Esophagus (tissue), 2 donors: ENCODE results near the gene RAPGEF6. TPM values are rescaled to one million over a fixed set of nuclear protein-coding genes. Genes with fewer than 3 reads are reported as not detected.

ENCODE experiments used
- H3K27ac ChIP-seq, 2 donors: one replicate each; pipeline ENCODE4 v1.5.1; 2013; ENCODE audit warnings: low read depth in 2 of 2, mild to moderate bottlenecking in 2 of 2, inconsistent platforms in 1 of 2, low read length in 1 of 2, moderate library complexity in 1 of 2
- H3K27me3 ChIP-seq, 2 donors: one replicate each; pipeline ENCODE4 v1.6.1; 2013; ENCODE audit warnings: low read length in 2 of 2, control low read depth in 1 of 2, mild to moderate bottlenecking in 1 of 2; ENCODE audit not compliant: insufficient read depth in 2 of 2, control insufficient read depth in 1 of 2
- H3K36me3 ChIP-seq, 2 donors: one replicate each; pipeline ENCODE4 v1.6.1; 2013; ENCODE audit warnings: low read length in 1 of 2; ENCODE audit not compliant: control insufficient read depth in 2 of 2, insufficient read depth in 2 of 2
- H3K4me1 ChIP-seq, 2 donors: one replicate each; pipeline ENCODE4 v1.6.1; 2013; ENCODE audit warnings: low read length in 1 of 2; ENCODE audit not compliant: control insufficient read depth in 2 of 2, insufficient read depth in 2 of 2
- H3K4me3 ChIP-seq, 2 donors: one replicate each; pipeline ENCODE4 v1.5.1; 2013; ENCODE audit warnings: low read length in 2 of 2, mild to moderate bottlenecking in 2 of 2, low read depth in 1 of 2, moderate library complexity in 1 of 2
- H3K9me3 ChIP-seq, 2 donors: one replicate each; pipeline ENCODE4 v1.6.1; 2013; ENCODE audit warnings: mild to moderate bottlenecking in 2 of 2, low read depth in 1 of 2, low read length in 1 of 2, moderate library complexity in 1 of 2; ENCODE audit not compliant: control insufficient read depth in 2 of 2, insufficient read depth in 1 of 2
- WGBS, 2 donors: extraction: QIAGEN DNeasy Blood & Tissue Kit; methylation state at CpG; one replicate each; pipeline ENCODE4 v1.1.7; 2013; 5-methylcytosine and 5-hydroxymethylcytosine counted together
- polyA plus RNA-seq, 2 donors: library from polyadenylated mRNA; stranded (reverse); fragments of 200-250 nt; gene quantifications; one replicate each; pipeline ENCODE4 v1.2.3, GENCODE V29; 2013
- donor health status: healthy with polysubstance abuse.
- donor health status: Bipolar disorder and iron deficiency.

RAPGEF6 gene
- polyA plus RNA-seq, 2 donors = 2.3 TPM

GRCh38 chr5:131523500-131524185 is 111.4 kb downstream of the RAPGEF6 start:
- Histone ChIP-seq H3K4me3 (no peak overlapping the region), H3K9me3 (no peaks in the 10 kb centered on the region), H3K27ac (no peak overlapping the region), H3K27me3 (no peaks in the 10 kb centered on the region), H3K4me1 (no peaks in the 10 kb centered on the region), H3K36me3 (no peaks in the 10 kb centered on the region)

- H3K36me3 ChIP-seq = no peaks in the 10 kb centered on the region
- H3K4me3 ChIP-seq = no peak overlapping the region
- 96 to 98% methylated on average over 4 of the region's 4 CpGs for WGBS, 2 donors
- no peak overlapping the region for H3K27ac ChIP-seq
- H3K4me1 ChIP-seq = no peaks in the 10 kb centered on the region
- no peaks in the 10 kb centered on the region for H3K9me3 ChIP-seq
- no peaks in the 10 kb centered on the region for H3K27me3 ChIP-seq
These were observed 113.8 kb downstream of the RAPGEF6 start for GRCh38 chr5:131521252-131521651.

- no peak overlapping the region for H3K4me3 ChIP-seq
- no peaks in the 10 kb centered on the region for H3K27me3 ChIP-seq
- WGBS, 2 donors = 85 to 86% methylated on average over 3 of the region's 3 CpGs
- H3K9me3 ChIP-seq = no peaks in the 10 kb centered on the region
- H3K27ac ChIP-seq = no peak overlapping the region
- H3K4me1 ChIP-seq = no peaks in the 10 kb centered on the region
- no peaks in the 10 kb centered on the region for H3K36me3 ChIP-seq
These were observed 119.7 kb downstream of the RAPGEF6 start for GRCh38 chr5:131515348-131515747.

GRCh38 chr5:131514316-131515283 is 120.4 kb downstream of the RAPGEF6 start:
- Histone ChIP-seq H3K9me3 (no peaks in the 10 kb centered on the region), H3K27ac (no peak overlapping the region), H3K36me3 (no peaks in the 10 kb centered on the region), H3K27me3 (no peaks in the 10 kb centered on the region), H3K4me1 (no peaks in the 10 kb centered on the region), H3K4me3 (no peak overlapping the region)
- 61 to 68% methylated on average over 6 of the region's 6 CpGs for WGBS, 2 donors

GRCh38 chr5:131513780-131514179 is 121.2 kb downstream of the RAPGEF6 start:
- no peak overlapping the region for H3K4me3 ChIP-seq
- H3K4me1 ChIP-seq = no peaks in the 10 kb centered on the region
- H3K9me3 ChIP-seq = no peaks in the 10 kb centered on the region
- 89 to 91% methylated on average over 6 of the region's 6 CpGs for WGBS, 2 donors
- no peak overlapping the region for H3K27ac ChIP-seq
- no peaks in the 10 kb centered on the region for H3K36me3 ChIP-seq
- H3K27me3 ChIP-seq = no peaks in the 10 kb centered on the region

- H3K4me1 ChIP-seq = no peaks in the 10 kb centered on the region
- H3K27ac ChIP-seq = no peak overlapping the region
- no peaks in the 10 kb centered on the region for H3K9me3 ChIP-seq
- no peaks in the 10 kb centered on the region for H3K27me3 ChIP-seq
- no peaks in the 10 kb centered on the region for H3K36me3 ChIP-seq
- 94 to 98% methylated on average over 5 of the region's 5 CpGs for WGBS, 2 donors
- no peak overlapping the region for H3K4me3 ChIP-seq
These were observed 123.1 kb downstream of the RAPGEF6 start for GRCh38 chr5:131511934-131512333.

GRCh38 chr5:131509801-131510200 is 125.2 kb downstream of the RAPGEF6 start:
- Histone ChIP-seq H3K4me1 (no peaks in the 10 kb centered on the region), H3K36me3 (no peaks in the 10 kb centered on the region), H3K27ac (no peak overlapping the region), H3K27me3 (no peaks in the 10 kb centered on the region), H3K4me3 (no peak overlapping the region), H3K9me3 (no peaks in the 10 kb centered on the region)

GRCh38 chr5:131505237-131505908 is 129.7 kb downstream of the RAPGEF6 start:
- no peak overlapping the region for H3K4me3 ChIP-seq
- H3K9me3 ChIP-seq = no peaks in the 10 kb centered on the region
- H3K4me1 ChIP-seq = no peaks in the 10 kb centered on the region
- H3K36me3 ChIP-seq = peaks cover 0 to 3% of the 10 kb centered on the region in 2 donors
- WGBS, 2 donors = 65 to 71% methylated on average over 1 of the region's 1 CpG
- H3K27ac ChIP-seq = no peak overlapping the region
- H3K27me3 ChIP-seq = no peaks in the 10 kb centered on the region

GRCh38 chr5:131496400-131496713 is 138.7 kb downstream of the RAPGEF6 start:
- Histone ChIP-seq H3K27ac (no peak overlapping the region), H3K9me3 (no peaks in the 10 kb centered on the region), H3K4me1 (no peaks in the 10 kb centered on the region), H3K27me3 (no peaks in the 10 kb centered on the region), H3K4me3 (no peak overlapping the region), H3K36me3 (peaks cover 0 to 4% of the 10 kb centered on the region in 2 donors)
- 87 to 90% methylated on average over 1 of the region's 1 CpG for WGBS, 2 donors
